CD4-positive, CD25-positive, alpha-beta regulatory T cell (primary cell): Measurements from ENCODE around the gene C16orf89. TPM values are rescaled to one million over a fixed set of nuclear protein-coding genes. Genes with fewer than 3 reads are reported as not detected.
A peak's percentile ranks its signal among the peaks of the same experiment; 100 is the strongest.
"Not testable (repeated sequence)": the region's sequence is repeated elsewhere in the genome, so short reads cannot be mapped to it uniquely, and the experiment has no call there.

Experiments used
- ATAC-seq, 2 donors: fragments of 150-1000 bp; cut with Tn5 transposase; one replicate each; pipeline ENCODE4 v1.10.0; 2021; ENCODE audit warnings: low read depth in 2 of 2, moderate number of reproducible peaks in 2 of 2, moderate library complexity in 1 of 2
- DNase-seq, 3 donors: peaks; one replicate each; pipeline versions ENCODE4 v3.0.0 to v3.0.0-alpha.2; 2012 to 2022; ENCODE audit warnings: mixed read lengths in 1 of 3
- H3K27ac ChIP-seq: one replicate; pipeline ENCODE4 v1.7.0; 2013; ENCODE audit warnings: mild to moderate bottlenecking, low read length; ENCODE audit not compliant: insufficient read depth, poor library complexity, severe bottlenecking
- H3K27me3 ChIP-seq: one replicate; pipeline ENCODE4 v1.7.0; 2013; ENCODE audit warnings: low read length; ENCODE audit not compliant: control insufficient read depth, insufficient read depth
- H3K36me3 ChIP-seq: one replicate; pipeline ENCODE4 v1.7.0; 2013; ENCODE audit warnings: mild to moderate bottlenecking, low read length, moderate library complexity; ENCODE audit not compliant: control insufficient read depth, insufficient read depth
- H3K4me1 ChIP-seq: 2 replicates; pipeline ENCODE4 v1.7.0; 2013; ENCODE audit warnings: mild to moderate bottlenecking, low read length; ENCODE audit not compliant: insufficient read depth, control insufficient read depth, poor library complexity, severe bottlenecking
- H3K4me3 ChIP-seq: one replicate; pipeline ENCODE4 v1.7.0; 2013; ENCODE audit warnings: low read depth, mild to moderate bottlenecking, low read length, moderate library complexity
- H3K9me3 ChIP-seq, 2 experiments: 1 replicate in 1 of 2; 2 replicates in 1 of 2; pipeline ENCODE4 v1.7.0; 2013; ENCODE audit warnings: low read length in 2 of 2, mild to moderate bottlenecking in 1 of 2, moderate library complexity in 1 of 2; ENCODE audit not compliant: control insufficient read depth in 2 of 2
- H3K27ac Mint-ChIP-seq, 3 donors: one replicate each; pipeline ENCODE4 v1.8.0; 2020 to 2022; ENCODE audit warnings: mild to moderate bottlenecking in 3 of 3, mixed read lengths in 3 of 3, moderate library complexity in 2 of 3
- H3K27me3 Mint-ChIP-seq: one replicate; pipeline ENCODE4 v1.8.0; 2022; ENCODE audit warnings: mild to moderate bottlenecking, mixed read lengths
- H3K36me3 Mint-ChIP-seq: one replicate; pipeline ENCODE4 v1.8.0; 2020; ENCODE audit warnings: mixed read lengths
- H3K4me1 Mint-ChIP-seq, 4 donors: one replicate each; pipeline ENCODE4 v1.8.0; 2020 to 2022; ENCODE audit warnings: mixed read lengths in 4 of 4, mild to moderate bottlenecking in 1 of 4
- H3K4me3 Mint-ChIP-seq, 4 donors: one replicate each; pipeline ENCODE4 v1.8.0; 2020 to 2022; ENCODE audit warnings: mild to moderate bottlenecking in 4 of 4, mixed read lengths in 4 of 4, moderate library complexity in 3 of 4
- H3K9me3 Mint-ChIP-seq, 7 donors: one replicate each; pipeline ENCODE4 v1.8.0; 2020 to 2022; ENCODE audit warnings: mixed read lengths in 7 of 7, mild to moderate bottlenecking in 3 of 7, moderate library complexity in 2 of 7
- polyA plus RNA-seq, 4 donors: library from polyadenylated mRNA; unstranded; fragments of 300-500 nt; fragmentation: Illumina TruSeq; gene quantifications; one replicate each; pipeline ENCODE4 v1.2.3, GENCODE V29; 2021
- total RNA-seq: library from RNA; stranded (reverse); gene quantifications from one replicate; pipeline ENCODE4 v1.2.3, GENCODE V29; 2022

The C16orf89 gene
- total and polyA plus RNA-seq, 5 donors from 2014 or later: not detected

- not testable (repeated sequence) for H3K4me1 Mint-ChIP-seq, H3K4me3 ChIP-seq, H3K4me3 Mint-ChIP-seq, H3K27ac Mint-ChIP-seq, H3K27ac ChIP-seq, ATAC-seq, H3K36me3 ChIP-seq, H3K4me1 ChIP-seq, H3K9me3 Mint-ChIP-seq, H3K27me3 Mint-ChIP-seq, DNase-seq, H3K9me3 ChIP-seq, H3K27me3 ChIP-seq
- peaks cover 14% of the 10 kb centered on the region for H3K36me3 Mint-ChIP-seq
Observed at GRCh38 chr16:5089911-5090555, 24.3 kb upstream of the C16orf89 start.

GRCh38 chr16:5088936-5089335 lies 23.2 kb upstream of the C16orf89 start:
- not testable (repeated sequence) for H3K27me3 ChIP-seq, ATAC-seq, H3K4me1 Mint-ChIP-seq, H3K4me1 ChIP-seq, H3K36me3 ChIP-seq, H3K27ac Mint-ChIP-seq, H3K9me3 Mint-ChIP-seq, DNase-seq, H3K4me3 Mint-ChIP-seq, H3K27ac ChIP-seq, H3K27me3 Mint-ChIP-seq, H3K9me3 ChIP-seq, H3K4me3 ChIP-seq
- H3K36me3 Mint-ChIP-seq: peaks cover 24% of the 10 kb centered on the region

GRCh38 chr16:5088086-5088790 lies 22.5 kb upstream of the C16orf89 start:
- H3K36me3 Mint-ChIP-seq: peaks cover 26% of the 10 kb centered on the region
- H3K4me1 ChIP-seq, H3K27me3 Mint-ChIP-seq, H3K4me3 Mint-ChIP-seq, H3K4me1 Mint-ChIP-seq, ATAC-seq, H3K4me3 ChIP-seq, DNase-seq, H3K9me3 ChIP-seq, H3K27ac Mint-ChIP-seq, H3K36me3 ChIP-seq, H3K27me3 ChIP-seq, H3K9me3 Mint-ChIP-seq, H3K27ac ChIP-seq: not testable (repeated sequence)

GRCh38 chr16:5085716-5086115 lies 20.0 kb upstream of the C16orf89 start:
- not testable (repeated sequence) for H3K4me3 ChIP-seq, H3K27me3 Mint-ChIP-seq, H3K4me3 Mint-ChIP-seq, H3K9me3 Mint-ChIP-seq, H3K4me1 Mint-ChIP-seq, H3K9me3 ChIP-seq, ATAC-seq, H3K27ac Mint-ChIP-seq, H3K27me3 ChIP-seq, DNase-seq, H3K4me1 ChIP-seq, H3K27ac ChIP-seq, H3K36me3 ChIP-seq
- peaks cover 22% of the 10 kb centered on the region for H3K36me3 Mint-ChIP-seq

GRCh38 chr16:5084802-5085201 lies 19.0 kb upstream of the C16orf89 start:
- H3K27me3 ChIP-seq, H3K9me3 Mint-ChIP-seq, H3K9me3 ChIP-seq, H3K36me3 ChIP-seq, H3K4me3 ChIP-seq, H3K27ac ChIP-seq, H3K4me1 Mint-ChIP-seq, H3K4me1 ChIP-seq, ATAC-seq, H3K4me3 Mint-ChIP-seq, H3K27me3 Mint-ChIP-seq: not testable (repeated sequence)
- H3K27ac Mint-ChIP-seq: peak overlapping the region in 1 of 3 donors; percentile 27
- peak; percentile 32 to 66 (median 53) for DNase-seq
- H3K36me3 Mint-ChIP-seq: peaks cover 23% of the 10 kb centered on the region

GRCh38 chr16:5084099-5084731 lies 18.5 kb upstream of the C16orf89 start:
- peak overlapping the region in 2 of 3 donors; percentile 82 to 84 for H3K27ac Mint-ChIP-seq
- H3K27ac ChIP-seq, H3K9me3 ChIP-seq, H3K4me3 Mint-ChIP-seq, H3K27me3 ChIP-seq, H3K9me3 Mint-ChIP-seq, H3K4me3 ChIP-seq, H3K4me1 ChIP-seq, H3K27me3 Mint-ChIP-seq, H3K4me1 Mint-ChIP-seq, DNase-seq, ATAC-seq: not testable (repeated sequence)
- peaks cover 25% of the 10 kb centered on the region for H3K36me3 Mint-ChIP-seq
- peaks cover 14% of the 10 kb centered on the region for H3K36me3 ChIP-seq

GRCh38 chr16:5083646-5084045 lies 17.9 kb upstream of the C16orf89 start:
- not testable (repeated sequence) for H3K27me3 Mint-ChIP-seq, ATAC-seq, H3K4me1 ChIP-seq, H3K4me3 ChIP-seq, H3K9me3 ChIP-seq, H3K4me1 Mint-ChIP-seq, DNase-seq, H3K9me3 Mint-ChIP-seq, H3K4me3 Mint-ChIP-seq, H3K27ac ChIP-seq, H3K27me3 ChIP-seq
- H3K36me3 ChIP-seq: peaks cover 17% of the 10 kb centered on the region
- H3K27ac Mint-ChIP-seq: peak overlapping the region in 1 of 3 donors; percentile 84
- peaks cover 25% of the 10 kb centered on the region for H3K36me3 Mint-ChIP-seq

GRCh38 chr16:5080996-5081395 lies 15.2 kb upstream of the C16orf89 start:
- peaks cover 30% of the 10 kb centered on the region for H3K36me3 ChIP-seq
- H3K9me3 ChIP-seq, H3K9me3 Mint-ChIP-seq, H3K4me3 ChIP-seq, H3K27me3 Mint-ChIP-seq, DNase-seq, H3K4me1 ChIP-seq, H3K27me3 ChIP-seq, H3K4me1 Mint-ChIP-seq, H3K27ac Mint-ChIP-seq, H3K4me3 Mint-ChIP-seq, ATAC-seq, H3K27ac ChIP-seq: not testable (repeated sequence)
- peaks cover 29% of the 10 kb centered on the region for H3K36me3 Mint-ChIP-seq
